Prostate gland (tissue), 2 donors: Measurements from ENCODE around the gene OSBPL9. TPM values are rescaled to one million over a fixed set of nuclear protein-coding genes. Genes with fewer than 3 reads are reported as not detected.

Source experiments
- DNase-seq: peaks from one replicate; pipeline ENCODE4 v3.0.0-alpha.2; 2019; ENCODE audit warnings: low spot score
- H3K27ac ChIP-seq, 2 donors: fragments of 200-600 bp; sonication (generic); 2 replicates each; pipeline ENCODE4 v1.5.1; 2017 to 2019
- H3K27me3 ChIP-seq: fragments of 200-600 bp; sonication (generic); replicated peaks from 2 replicates; pipeline ENCODE4 v1.5.1; 2019; ENCODE audit not compliant: insufficient read depth
- H3K36me3 ChIP-seq, 2 donors: fragments of 200-600 bp; sonication (generic); 1 replicate in 1 of 2; 2 replicates in 1 of 2; pipeline versions ENCODE4 v1.5.1 to v1.8.1; 2017 to 2019
- H3K4me1 ChIP-seq: fragments of 200-600 bp; sonication (generic); replicated peaks from 2 replicates; pipeline ENCODE4 v1.5.1; 2019
- H3K4me3 ChIP-seq, 2 donors: fragments of 200-600 bp; sonication (generic); 2 replicates each; pipeline ENCODE4 v1.5.1; 2017 to 2019
- H3K9me3 ChIP-seq: fragments of 200-600 bp; sonication (generic); 2 replicates; pipeline ENCODE4 v1.5.1; 2017
- POLR2A ChIP-seq: fragments of 450-650 bp; IDR thresholded peaks from one replicate; pipeline ENCODE4 v1.6.1; 2016; ENCODE audit warnings: antibody characterized with exemption, mild to moderate bottlenecking
- POLR2AphosphoS5 ChIP-seq: sonication (generic); formaldehyde crosslinking; IDR thresholded peaks from one replicate; pipeline ENCODE4 v1.6.1; 2017; ENCODE audit warnings: antibody characterized with exemption
- whole genome bisulfite sequencing: methylation state at CpG from one replicate; pipeline ENCODE4 v1.1.5; 2018; 5-methylcytosine and 5-hydroxymethylcytosine counted together
- intact Hi-C: fragments of 100-400 bp; cut with DNase I; formaldehyde crosslinking; loops from one replicate; pipeline ENCODE4 v1.14.2; 2022
- total RNA-seq, 2 donors: library from RNA; depleted of rRNA; stranded (reverse); fragments of >200 nt; gene quantifications; one replicate each; pipeline ENCODE4 v1.1.0, GENCODE V29; 2016
- TF ChIP-seq, protein P1 (sequence below), 4 experiments: fragments of 200-600 bp in 2 of 4; fragments of 450-650 bp in 2 of 4; sonication (generic) in 2 of 4; IDR thresholded peaks; 1 replicate in 3 of 4; 2 replicates in 1 of 4; pipeline ENCODE4 v1.5.1; 2016 to 2019; ENCODE audit warnings: antibody characterized with exemption in 4 of 4, mild to moderate bottlenecking in 2 of 4, moderate library complexity in 2 of 4

Gene OSBPL9
- total RNA-seq, 2 donors from 2014 or later = 93.6 to 104 TPM

DNA sequence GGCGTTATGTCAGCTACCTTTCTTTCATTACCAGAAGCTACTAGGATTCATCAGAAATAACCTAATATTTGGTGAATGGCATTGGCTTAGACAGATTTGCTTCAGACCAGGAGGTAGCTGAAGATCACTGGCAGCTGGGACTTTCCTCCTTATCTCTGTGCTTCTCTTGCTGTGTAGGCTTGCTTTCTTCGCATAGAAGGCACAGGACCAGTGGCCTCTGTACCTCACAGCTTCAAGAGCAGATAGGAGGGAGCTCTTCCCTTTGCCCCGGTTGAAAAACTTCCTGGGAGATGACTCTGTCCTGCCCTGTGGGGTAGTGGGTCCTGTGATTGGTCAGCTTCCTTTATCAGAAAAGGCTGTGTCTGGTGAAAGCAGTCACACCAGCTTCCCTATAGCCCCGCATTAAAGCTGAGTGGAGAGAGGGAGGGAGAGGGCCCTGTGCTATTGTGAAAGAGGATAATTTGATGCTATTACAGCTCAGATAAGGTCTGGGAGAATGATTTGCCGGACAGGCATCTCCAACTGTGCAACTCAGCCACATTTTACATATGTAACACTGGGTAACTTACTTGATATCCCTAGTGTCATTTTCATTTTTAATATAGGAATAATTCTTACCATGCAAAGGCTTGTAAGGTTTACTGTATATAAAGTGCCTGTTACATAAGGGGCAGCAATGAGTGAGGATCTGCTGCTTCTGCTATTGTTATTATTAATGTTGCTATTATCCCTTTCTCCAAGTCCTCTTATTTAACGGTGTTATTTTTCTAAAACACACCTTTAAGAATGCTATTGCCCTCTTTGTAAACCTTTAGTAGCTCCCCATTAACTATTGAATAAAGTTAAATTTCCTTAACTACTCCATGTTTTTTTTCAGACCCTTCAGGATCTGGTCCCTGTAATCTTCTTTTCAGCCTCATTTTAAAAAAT lies 31.6 kb downstream of the OSBPL9 start:
- no peaks in the 10 kb centered on the region for H3K27me3 ChIP-seq
- H3K36me3 ChIP-seq = no peaks in the 10 kb centered on the region
- no peaks in the 10 kb centered on the region for H3K4me1 ChIP-seq
- H3K27ac ChIP-seq = peak overlapping the region in 1 of 2 donors; percentile 25
- TF ChIP-seq, protein P1, sequence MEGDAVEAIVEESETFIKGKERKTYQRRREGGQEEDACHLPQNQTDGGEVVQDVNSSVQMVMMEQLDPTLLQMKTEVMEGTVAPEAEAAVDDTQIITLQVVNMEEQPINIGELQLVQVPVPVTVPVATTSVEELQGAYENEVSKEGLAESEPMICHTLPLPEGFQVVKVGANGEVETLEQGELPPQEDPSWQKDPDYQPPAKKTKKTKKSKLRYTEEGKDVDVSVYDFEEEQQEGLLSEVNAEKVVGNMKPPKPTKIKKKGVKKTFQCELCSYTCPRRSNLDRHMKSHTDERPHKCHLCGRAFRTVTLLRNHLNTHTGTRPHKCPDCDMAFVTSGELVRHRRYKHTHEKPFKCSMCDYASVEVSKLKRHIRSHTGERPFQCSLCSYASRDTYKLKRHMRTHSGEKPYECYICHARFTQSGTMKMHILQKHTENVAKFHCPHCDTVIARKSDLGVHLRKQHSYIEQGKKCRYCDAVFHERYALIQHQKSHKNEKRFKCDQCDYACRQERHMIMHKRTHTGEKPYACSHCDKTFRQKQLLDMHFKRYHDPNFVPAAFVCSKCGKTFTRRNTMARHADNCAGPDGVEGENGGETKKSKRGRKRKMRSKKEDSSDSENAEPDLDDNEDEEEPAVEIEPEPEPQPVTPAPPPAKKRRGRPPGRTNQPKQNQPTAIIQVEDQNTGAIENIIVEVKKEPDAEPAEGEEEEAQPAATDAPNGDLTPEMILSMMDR (IDR thresholded peaks at IDR 0.05) = no peak
- no peak for TF ChIP-seq POLR2AphosphoS5
- TF ChIP-seq POLR2A = no peak
- intact Hi-C loops = loop anchor here (10.0 kb wide), 1 partner anchor 86 kb away; no protein-coding TSS in a partner anchor
- no peak overlapping the region for H3K4me3 ChIP-seq
- no peak for DNase-seq
- 58% methylated on average over 6 of the region's 6 CpGs for WGBS
- no peaks in the 10 kb centered on the region for H3K9me3 ChIP-seq

DNA sequence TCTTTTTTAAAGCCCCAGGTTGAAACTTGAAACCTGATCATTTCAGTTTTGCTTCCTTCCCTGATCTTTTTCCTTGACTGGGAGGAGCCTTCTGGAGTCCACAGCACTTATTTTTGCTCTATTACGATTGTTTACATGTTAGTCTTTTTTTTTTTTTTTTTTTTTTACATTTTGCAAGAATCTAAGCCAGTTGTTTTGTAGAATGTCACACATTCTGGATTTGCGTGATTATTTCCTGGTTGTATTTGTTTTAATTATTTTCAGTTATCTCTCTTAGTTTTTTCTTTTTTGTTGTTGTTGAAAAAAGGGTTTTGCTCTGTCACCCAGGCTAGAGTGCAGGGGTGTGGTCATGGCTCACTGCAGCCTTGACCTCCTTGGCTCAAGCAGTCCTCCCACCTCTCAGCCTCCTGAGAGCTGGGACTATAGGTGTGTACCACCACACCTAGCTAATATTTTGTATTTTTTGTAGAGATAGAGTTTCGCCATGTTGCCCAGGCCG lies 32.8 kb downstream of the OSBPL9 start:
- TF ChIP-seq POLR2A (no peak), POLR2AphosphoS5 (no peak)
- TF ChIP-seq, protein P1 (IDR thresholded peaks at IDR 0.05) = no peak
- intact Hi-C loops = loop anchor here (10.0 kb wide), 1 partner anchor 85 kb away; no protein-coding TSS in a partner anchor
- DNase-seq = no peak
- Histone ChIP-seq H3K27me3 (no peaks in the 10 kb centered on the region), H3K36me3 (no peaks in the 10 kb centered on the region), H3K27ac (no peak overlapping the region), H3K4me3 (no peak overlapping the region), H3K4me1 (no peaks in the 10 kb centered on the region), H3K9me3 (no peaks in the 10 kb centered on the region)
- WGBS = 84% methylated on average over 4 of the region's 4 CpGs

DNA sequence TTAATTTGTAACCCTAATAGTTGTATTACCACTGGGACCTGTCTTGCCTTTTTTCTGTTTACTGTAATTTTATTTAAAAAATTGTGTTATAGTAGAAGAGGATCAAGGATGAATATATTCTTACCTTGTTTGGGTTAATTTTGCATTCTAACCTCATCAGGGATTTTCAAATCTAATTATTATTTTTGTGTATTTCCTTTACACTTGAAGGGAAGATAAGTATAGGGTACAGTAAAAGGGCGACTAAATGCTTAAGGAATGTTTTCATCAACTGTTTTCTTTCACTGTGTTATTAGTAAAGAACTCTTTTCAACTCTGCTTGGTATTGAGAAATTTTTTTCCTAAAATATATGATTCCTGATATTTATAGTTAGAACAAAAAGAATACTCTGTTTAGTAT lies 33.3 kb downstream of the OSBPL9 start:
- H3K36me3 ChIP-seq = no peaks in the 10 kb centered on the region
- intact Hi-C loops = no loop called here
- no peak overlapping the region for H3K4me3 ChIP-seq
- H3K27ac ChIP-seq = no peak overlapping the region
- no peaks in the 10 kb centered on the region for H3K9me3 ChIP-seq
- no peaks in the 10 kb centered on the region for H3K4me1 ChIP-seq
- no peak for DNase-seq
- WGBS = 97% methylated on average over 1 of the region's 1 CpG
- TF ChIP-seq, protein P1 (IDR thresholded peaks at IDR 0.05) = no peak
- no peak for TF ChIP-seq POLR2A
- TF ChIP-seq POLR2AphosphoS5 = no peak
- no peaks in the 10 kb centered on the region for H3K27me3 ChIP-seq

DNA sequence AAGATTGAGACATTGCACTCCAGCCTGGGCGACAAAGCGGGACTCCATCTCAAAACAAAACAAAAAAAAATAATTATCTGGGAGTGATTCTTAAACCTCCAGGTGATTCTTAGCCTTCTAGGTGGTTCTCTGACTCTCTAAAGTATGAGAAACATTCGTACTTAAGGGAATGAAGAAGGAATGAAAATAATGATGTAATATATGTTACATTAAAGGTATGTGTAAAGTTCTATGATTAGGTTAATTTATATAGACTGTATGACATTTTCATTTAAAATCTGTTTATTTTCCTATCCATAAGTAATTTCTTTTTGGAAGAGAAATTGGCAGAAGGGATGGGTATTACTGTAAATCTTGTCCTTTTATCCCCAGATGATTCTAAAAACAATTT lies 34.7 kb downstream of the OSBPL9 start:
- Histone ChIP-seq H3K4me1 (no peaks in the 10 kb centered on the region), H3K27ac (no peak overlapping the region), H3K27me3 (no peaks in the 10 kb centered on the region), H3K9me3 (no peaks in the 10 kb centered on the region), H3K36me3 (no peaks in the 10 kb centered on the region), H3K4me3 (no peak overlapping the region)
- no peak for TF ChIP-seq POLR2AphosphoS5
- no peak for TF ChIP-seq POLR2A
- TF ChIP-seq, protein P1 (IDR thresholded peaks at IDR 0.05) = no peak
- no peak for DNase-seq
- intact Hi-C loops = no loop called here
- WGBS = 95% methylated on average over 3 of the region's 3 CpGs
